Ovary (tissue), 3 donors: Measurements from ENCODE around the gene ISLR2.

Experiments used
- CTCF ChIP-seq, 3 donors: fragments of 450-650 bp in 2 of 3; fragments of 200-600 bp in 1 of 3; IDR thresholded peaks; one replicate each; pipeline versions ENCODE4 v1.5.1 to v1.8.0; 2016 to 2022; ENCODE audit warnings: antibody characterized with exemption in 3 of 3, mild to moderate bottlenecking in 1 of 3
- EP300 ChIP-seq: sonication (generic); formaldehyde crosslinking; IDR thresholded peaks from one replicate; pipeline ENCODE4 v1.6.1; 2017; ENCODE audit warnings: antibody characterized with exemption
- POLR2A ChIP-seq: fragments of 450-650 bp; IDR thresholded peaks from one replicate; pipeline ENCODE4 v1.6.1; 2017; ENCODE audit warnings: antibody characterized with exemption, mild to moderate bottlenecking, moderate library complexity
- donor health status: DM: no; HTN: no; CAD: no.

- TF ChIP-seq POLR2A (no peak), CTCF (IDR thresholded peaks at IDR 0.05) (no peak), EP300 (no peak)
Observed at GRCh38 chr15:74167891-74168331, 37.5 kb downstream of the ISLR2 start.
